AML-193 (cell line): ENCODE data around the gene TGM5.
A peak's percentile ranks its signal among the peaks of the same experiment; 100 is the strongest.
"Not testable (repeated sequence)": the region's sequence is repeated elsewhere in the genome, so short reads cannot be mapped to it uniquely, and the experiment has no call there.

Source experiments
- DNase-seq, 2 experiments: peaks; one replicate each; lab custom pipeline; 2025; lab: John Stamatoyannopoulos, UW

The TGM5 gene

GRCh38 chr15:43244092-43244491, 22.6 kb downstream of the TGM5 start:
- no peak for DNase-seq

- DNase-seq: no peak
Measured at GRCh38 chr15:43243020-43243645, 23.6 kb downstream of the TGM5 start.

DNA sequence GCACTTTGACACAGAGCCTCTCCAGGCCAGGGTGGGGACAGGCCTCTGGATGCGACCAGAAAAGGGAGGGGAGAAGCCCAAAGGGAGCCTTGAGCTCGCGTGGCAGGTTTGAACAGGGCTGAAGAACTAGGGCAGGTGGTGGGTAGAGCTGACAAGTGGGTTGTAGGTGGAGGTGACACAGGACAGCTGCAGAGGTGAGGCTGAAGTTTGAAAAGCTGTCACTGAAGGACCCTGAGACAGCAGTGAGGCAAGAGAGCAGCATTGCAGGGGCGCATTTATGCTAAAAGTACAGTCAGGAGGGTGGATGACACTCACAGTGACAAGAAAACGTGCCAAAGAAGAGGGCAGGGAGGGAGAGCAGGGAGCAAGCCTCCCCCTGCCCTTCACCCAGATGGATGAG, 24.1 kb downstream of the TGM5 start:
- DNase-seq: no peak

DNA sequence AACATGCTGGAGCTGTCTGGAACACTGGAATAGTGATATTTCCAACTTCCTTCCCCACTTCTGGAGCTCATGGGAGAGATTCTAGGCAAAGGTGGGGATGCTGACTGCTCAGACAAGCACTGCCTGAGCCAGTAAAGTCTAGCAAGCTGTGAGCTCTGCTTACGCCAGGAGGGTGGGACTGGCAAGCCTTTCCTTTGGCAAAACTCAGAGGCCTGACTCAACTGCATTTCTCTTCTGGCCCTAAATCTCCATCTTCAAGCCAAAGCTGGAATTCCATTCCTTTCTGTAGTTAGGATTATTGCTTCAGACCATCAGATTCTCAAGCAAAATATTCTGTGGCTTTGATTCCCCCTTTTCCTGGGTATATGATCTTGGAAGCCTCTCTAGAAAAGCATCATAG, 25.6 kb downstream of the TGM5 start:
- DNase-seq: no peak

- DNase-seq: peak; percentile 83 to 85
Measured at GRCh38 chr15:43239732-43240491, 26.8 kb downstream of the TGM5 start.

- DNase-seq: no peak
Measured at GRCh38 chr15:43238671-43239131, 28.0 kb downstream of the TGM5 start.

- DNase-seq: no peak
Measured at GRCh38 chr15:43237842-43238470, 28.8 kb downstream of the TGM5 start.

- no peak for DNase-seq
Measured at GRCh38 chr15:43235536-43235935, 31.2 kb downstream of the TGM5 start.

DNA sequence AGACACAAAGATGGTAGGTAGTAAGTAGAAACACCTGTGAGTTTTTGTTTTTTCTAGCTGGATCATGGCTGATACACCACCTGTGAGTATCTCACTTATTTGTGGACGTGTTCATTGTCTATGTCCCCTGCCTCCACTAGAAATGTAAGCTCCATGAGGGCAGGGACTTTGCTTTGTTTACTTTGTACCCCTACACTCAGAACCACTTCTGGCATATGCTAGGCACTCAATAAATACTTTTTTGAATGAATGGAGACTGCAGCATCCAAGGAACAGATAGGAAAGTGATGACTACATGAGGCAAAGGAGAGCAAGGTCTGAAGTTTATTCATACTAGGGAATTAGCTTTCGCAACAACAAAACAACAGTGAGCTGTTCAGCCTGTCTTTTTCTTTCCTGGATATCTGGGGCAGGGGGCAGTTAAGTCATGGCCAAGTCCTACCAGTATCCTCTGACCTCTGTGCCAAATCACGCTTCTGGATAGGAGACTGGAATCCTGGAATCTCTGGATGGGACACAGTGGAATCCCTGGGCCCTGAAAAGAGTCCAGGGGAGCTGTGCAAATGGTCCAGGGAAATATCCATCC, 34.3 kb downstream of the TGM5 start:
- no peak for DNase-seq

DNA sequence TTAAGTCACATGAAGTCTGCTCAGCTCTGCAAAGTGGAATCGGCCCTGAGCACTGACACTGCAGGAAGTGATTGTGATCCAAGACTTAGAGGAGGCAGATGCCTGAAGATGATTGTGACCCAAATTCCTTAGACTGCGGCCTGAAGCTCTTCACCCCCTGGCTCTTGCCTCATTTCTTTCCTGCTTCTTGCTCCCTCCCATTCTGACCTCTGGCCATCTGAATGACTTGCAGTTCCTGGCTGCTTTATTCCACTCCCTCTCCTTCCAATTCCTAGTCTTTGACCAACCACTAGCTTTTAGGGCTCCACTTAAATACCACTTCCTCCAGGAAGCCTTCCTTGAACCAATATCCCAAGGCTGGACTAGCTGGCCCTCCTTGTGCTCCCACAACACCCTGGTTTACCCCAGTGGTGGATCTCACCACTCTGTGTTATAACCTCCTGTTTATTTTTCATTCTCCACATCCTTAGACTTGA, 36.0 kb downstream of the TGM5 start:
- DNase-seq: no peak

DNA sequence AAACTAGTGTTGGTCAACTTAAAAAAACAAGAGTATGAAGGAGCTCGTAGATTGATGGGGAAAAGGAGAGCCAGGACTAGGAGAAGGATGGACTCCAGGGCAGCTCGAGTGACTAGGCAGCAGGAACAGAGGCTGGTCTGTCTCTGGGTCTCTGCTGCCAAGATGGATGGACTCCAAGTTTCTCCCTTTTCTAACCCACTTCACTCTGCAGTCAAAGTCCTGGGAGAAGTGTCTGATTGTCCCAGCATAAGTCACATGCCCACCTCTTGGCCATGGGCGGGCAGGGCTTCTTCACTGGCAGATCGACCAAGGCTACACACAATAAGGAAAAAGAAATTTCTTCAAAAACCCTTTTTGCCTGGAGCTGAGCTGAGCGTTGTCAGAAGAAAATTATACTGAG, 36.8 kb downstream of the TGM5 start:
- no peak for DNase-seq

- no peak for DNase-seq
Measured at GRCh38 chr15:43226436-43227305, 40.1 kb downstream of the TGM5 start.

DNA sequence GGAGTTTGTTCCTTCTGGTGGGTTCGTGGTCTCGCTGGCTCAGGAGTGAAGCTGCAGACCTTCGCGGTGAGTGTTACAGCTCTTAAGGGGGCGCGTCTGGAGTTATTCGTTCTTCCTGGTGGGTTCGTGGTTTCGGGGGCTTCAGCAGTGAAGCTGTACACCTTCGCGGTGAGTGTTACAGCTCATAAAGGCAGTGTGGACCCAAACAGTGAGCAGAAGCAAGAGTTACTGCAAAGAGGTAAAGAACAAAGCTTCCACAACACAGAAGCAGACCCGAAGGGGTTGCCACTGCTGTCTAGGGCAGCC, 40.8 kb downstream of the TGM5 start:
- DNase-seq: not testable (repeated sequence)

DNA sequence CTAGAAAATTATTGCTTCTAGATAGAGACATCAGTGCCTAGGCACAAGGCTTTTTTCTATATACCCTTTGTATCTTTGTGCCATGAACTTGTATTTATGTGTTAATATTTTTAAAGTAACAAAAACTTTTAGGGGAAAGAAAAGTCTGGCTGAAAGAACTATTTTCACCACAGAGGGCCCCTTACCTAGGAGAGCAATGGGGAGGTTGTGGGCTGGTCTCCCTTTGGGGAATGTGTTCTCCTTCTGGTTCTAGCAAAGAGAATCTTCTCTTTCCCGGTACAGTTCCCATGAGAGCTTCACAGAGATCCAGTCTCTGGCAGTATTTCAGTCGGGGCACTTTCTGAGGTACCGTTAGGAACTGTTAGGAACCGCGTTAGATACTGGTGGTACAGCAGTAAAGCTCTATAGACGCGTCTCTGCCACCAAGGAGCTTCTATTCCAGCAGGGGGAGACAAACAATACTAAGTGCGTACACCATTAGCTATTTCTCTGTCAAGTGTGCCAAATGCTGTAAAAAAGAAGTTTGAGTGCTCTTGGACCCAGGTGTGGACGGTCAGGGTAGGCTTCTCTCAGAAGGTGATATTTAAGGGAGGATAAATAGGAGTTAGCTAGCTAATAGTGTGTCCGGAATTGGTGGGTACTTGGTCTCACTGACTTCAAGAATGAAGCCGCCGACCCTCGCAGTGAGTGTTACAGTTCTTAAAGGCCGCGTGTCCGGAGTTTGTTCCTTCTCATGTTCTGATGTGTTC, 41.4 kb downstream of the TGM5 start:
- DNase-seq: peak; percentile 79 to 84

GRCh38 chr15:43221422-43221821, 45.3 kb downstream of the TGM5 start:
- no peak for DNase-seq

GRCh38 chr15:43220991-43221403, 45.7 kb downstream of the TGM5 start, which contains the start of gene EPB42:
Gene EPB42 (minus strand): TSS chr15:43221018. CDS start chr15:43220825, 193 bp downstream.
- DNase-seq: no peak

GRCh38 chr15:43219929-43220928, 46.5 kb downstream of the TGM5 start:
- no peak for DNase-seq

DNA sequence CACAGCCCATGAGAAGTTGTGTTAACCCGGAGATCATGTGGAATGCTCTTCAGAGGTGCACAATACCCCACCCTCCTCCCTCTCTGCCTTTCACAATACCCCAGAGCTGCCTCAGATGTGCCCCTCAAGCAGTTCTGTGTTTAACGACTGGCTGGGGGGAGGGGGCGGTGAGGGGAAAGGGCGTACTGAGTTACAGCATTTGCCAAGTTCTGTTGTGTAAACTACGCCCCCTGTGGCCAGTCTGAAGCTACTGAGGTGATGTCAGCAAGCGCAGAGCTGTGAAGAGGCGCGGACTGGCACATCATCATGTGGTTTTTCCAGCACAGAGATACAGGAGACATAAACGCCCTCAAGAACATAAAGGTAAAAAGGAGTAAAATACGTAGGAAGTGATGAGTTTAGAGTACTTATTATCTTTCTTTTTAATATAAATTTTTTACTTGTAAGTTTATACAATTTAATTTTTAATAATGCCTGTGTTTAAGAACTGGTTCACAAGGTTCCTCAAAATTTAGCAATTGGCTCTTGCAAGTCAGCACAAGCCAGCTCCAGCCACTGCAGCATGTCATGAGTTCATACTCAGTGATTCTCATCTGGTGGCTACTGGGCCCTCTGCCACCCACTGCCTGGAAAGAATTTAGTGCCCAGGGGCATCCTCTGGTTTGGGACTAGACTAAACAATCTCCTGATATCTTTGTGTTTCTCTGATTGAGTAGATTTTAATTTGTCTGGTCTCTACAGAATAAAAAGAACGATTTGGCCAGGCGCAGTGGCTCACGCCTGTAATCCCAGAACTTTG, 47.6 kb downstream of the TGM5 start:
- DNase-seq: no peak

DNA sequence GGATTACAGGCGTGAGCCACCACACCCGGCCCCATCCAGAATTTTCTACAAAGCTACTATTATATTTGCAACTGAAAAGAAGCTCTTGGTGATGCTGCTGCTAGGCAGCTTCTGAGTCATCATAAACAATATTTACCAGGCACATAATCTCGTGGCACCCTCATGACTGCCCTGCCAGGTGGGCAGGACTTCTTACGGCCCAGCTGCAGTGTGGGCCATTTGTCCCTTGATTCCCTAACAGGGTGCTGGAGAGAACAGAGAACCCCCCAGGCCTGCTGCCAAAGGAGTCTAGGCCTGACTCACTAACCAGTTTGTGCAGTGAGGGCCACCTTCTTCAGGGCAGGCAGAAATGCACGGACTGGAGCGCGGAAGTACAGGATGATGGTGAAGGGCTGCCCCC, 50.8 kb downstream of the TGM5 start:
- no peak for DNase-seq
